NB4 (cell line): Measurements from ENCODE around the gene RBMS1.
"Not testable (repeated sequence)": the region's sequence is repeated elsewhere in the genome, so short reads cannot be mapped to it uniquely, and the experiment has no call there.

Experiments
- DNase-seq: peaks from one replicate; pipeline ENCODE4 v3.0.0; 2010; ENCODE audit warnings: low read depth
- H3K4me3 ChIP-seq: one replicate; pipeline ENCODE4 v1.5.1; 2011; ENCODE audit warnings: mild to moderate bottlenecking, low read depth, low read length, moderate library complexity
- CTCF ChIP-seq: IDR thresholded peaks from one replicate; pipeline ENCODE4 v1.5.1; 2012; ENCODE audit warnings: low read depth, low read length
- MAX ChIP-seq: IDR thresholded peaks from 2 replicates; pipeline ENCODE4 v1.6.1; 2011; ENCODE audit warnings: low read depth, low read length
- MYC ChIP-seq: IDR thresholded peaks from 2 replicates; pipeline ENCODE4 v1.6.1; 2011; ENCODE audit warnings: low read depth, low read length
- POLR2A ChIP-seq: IDR thresholded peaks from 2 replicates; pipeline ENCODE4 v1.6.1; 2011; ENCODE audit warnings: mild to moderate bottlenecking; ENCODE audit not compliant: insufficient read length; ENCODE audit errors: extremely low read depth

Gene RBMS1

DNA sequence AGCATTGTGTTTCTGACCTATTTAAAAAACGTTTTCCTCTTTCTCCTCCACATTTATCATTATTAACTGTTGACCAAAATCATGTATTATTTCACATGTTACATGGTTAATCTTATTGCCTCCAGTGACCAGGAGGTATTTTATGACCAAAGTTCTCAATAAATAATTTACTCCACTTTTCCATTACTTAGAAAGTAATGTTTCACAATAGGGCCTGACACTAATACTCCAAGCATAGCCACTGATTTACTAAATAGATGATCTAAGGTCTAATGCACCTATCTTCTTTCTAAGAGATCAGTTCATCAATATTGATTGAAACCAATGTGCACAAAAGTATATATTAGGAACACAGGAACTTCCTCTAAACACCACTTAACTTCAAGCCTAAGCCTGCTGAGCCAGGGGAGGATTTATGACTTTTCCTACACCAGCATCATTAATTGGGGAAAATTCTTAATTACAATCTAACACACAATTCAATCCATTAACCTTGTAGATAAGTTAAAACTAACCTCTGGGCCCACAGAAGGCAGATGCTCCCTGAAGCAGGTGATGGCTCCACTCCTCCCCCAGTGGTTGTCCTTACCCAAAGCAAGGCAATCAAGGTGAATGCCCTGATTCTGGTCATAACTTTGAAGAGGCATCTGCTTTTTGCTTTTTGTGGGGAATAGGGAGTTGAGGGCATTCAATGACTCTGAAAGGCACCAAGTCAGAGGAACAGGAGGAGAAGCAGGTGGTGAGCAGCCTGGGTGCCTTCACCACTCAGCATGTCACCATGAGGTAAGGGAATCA is 33.9 kb downstream of the RBMS1 start:
- no peak overlapping the region for H3K4me3 ChIP-seq
- TF ChIP-seq CTCF, result no peak
- no peak for TF ChIP-seq MYC
- no peak for TF ChIP-seq POLR2A
- no peak for TF ChIP-seq MAX

DNA sequence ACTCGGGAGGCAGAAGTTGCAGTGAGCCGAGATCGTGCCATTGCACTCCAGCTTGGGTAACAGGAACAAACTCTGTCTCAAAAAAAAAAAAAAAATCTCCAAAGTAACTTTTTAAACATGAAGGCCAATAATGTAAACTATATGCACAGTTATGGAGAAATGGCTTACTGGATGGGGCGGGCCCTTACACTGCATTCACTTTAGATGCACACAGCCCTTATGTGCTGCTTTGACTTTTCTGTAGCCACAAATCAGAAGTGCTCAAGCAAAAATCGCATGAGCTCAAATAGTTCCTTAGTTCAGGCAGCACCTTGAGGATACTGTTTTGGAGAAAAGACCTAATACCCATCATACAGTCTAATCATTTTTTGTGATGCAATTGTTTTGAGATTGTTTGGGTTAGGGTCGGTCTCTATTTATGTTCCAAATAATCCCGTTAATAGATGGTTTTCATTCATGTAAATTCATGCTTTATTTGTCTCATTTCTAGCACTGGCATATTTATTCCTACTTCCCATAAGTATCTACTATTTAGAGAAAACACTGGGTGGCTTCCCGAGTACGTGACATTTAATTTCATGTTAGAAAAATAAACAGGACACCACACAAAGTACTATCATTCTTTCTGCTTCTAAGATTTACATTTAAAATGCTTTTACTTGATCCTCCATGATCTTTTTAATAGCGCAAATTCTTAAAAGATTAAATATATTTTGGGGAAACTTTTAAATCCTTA is 34.7 kb downstream of the RBMS1 start:
- TF ChIP-seq MYC, result no peak
- no peak for TF ChIP-seq MAX
- DNase-seq, result no peak
- no peak overlapping the region for H3K4me3 ChIP-seq

More for the DNA sequence above, 33.9 kb downstream of the RBMS1 start:
- no peak for DNase-seq

DNA sequence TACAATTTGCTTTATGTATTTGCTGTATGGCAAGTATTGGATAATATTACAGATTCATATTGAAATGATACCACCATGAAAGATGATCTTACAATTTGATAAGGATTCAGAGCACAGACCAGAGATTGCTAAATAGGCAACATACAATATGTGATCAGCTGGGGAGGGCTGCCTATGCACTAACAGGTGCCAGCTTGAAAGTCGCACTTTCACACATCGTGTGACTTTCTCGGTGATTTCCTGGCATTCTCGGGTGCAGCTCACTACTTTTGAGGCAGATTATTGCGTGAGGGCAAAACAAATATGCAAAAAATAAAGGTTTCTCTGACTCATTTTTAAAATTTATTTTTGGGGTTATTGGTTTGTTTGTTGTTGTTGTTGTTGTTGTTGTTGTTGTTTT is 36.0 kb downstream of the RBMS1 start:
- no peak for DNase-seq

DNA sequence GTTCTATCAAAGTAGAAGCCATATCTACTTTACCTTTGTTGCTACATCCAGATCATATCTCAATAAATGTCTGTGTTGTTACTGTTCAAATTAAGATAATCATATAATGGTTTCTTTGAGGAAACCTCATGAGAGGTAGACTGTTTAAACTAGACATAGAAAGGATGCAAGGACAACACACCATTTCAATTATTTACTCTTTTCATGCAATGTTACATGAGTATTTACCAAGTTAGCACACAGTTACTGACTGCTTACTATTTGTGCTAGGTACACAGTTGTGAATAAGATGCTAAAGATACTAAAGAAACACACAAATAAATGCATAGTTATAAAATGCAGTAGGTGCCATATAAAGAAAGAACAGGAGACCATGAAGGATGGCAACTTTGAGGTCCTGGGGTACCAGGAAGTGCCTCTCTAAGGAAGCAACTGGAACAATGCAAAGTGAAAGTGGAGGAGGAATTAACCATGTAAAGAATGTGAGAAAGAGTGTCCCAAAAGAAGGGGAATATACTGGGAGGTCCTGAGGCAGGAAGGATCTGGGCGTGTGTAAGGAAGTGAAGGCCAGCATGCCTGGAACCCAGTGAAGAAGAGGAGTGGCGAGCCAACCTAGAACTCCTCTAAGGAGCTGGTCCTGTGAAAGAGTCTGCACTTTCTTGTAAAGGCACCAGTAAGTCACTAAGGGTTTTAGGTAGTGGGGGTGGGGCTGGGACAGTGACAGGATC is 39.4 kb downstream of the RBMS1 start:
- no peak for DNase-seq
- TF ChIP-seq CTCF (no peak), POLR2A (no peak), MYC (no peak), MAX (no peak)
- no peak overlapping the region for H3K4me3 ChIP-seq

More for the DNA sequence above, 36.0 kb downstream of the RBMS1 start:
- H3K4me3 ChIP-seq, result no peak overlapping the region
- TF ChIP-seq MYC (no peak), MAX (no peak), CTCF (no peak), POLR2A (no peak)

- DNase-seq, result no peak
- no peak for TF ChIP-seq MYC
- no peak for TF ChIP-seq POLR2A
- no peak for TF ChIP-seq CTCF
- no peak overlapping the region for H3K4me3 ChIP-seq
Measured at GRCh38 chr2:160453111-160453820, 40.3 kb downstream of the RBMS1 start.

DNA sequence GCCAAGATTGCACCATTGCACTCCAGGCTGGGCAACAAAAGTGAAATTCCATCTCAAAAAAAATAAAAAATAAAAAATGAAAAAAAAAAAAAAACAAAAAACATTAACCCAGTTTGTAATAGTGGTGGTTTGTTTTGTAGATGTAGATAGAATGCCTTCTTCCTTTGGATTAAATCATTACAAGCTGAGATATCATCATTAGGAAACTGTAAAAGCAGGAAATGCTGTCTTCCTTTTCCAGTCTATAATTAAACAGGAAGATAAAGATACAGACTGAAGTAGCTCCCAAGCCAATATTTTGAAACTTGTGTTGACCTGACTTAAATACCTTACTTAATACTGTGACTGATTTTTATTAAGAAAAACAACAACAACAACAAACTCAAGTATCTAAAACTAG is 43.1 kb downstream of the RBMS1 start:
- DNase-seq, result no peak
- H3K4me3 ChIP-seq, result no peak overlapping the region
- TF ChIP-seq POLR2A, result no peak
- no peak for TF ChIP-seq MAX
- TF ChIP-seq CTCF, result no peak
- TF ChIP-seq MYC, result no peak

DNA sequence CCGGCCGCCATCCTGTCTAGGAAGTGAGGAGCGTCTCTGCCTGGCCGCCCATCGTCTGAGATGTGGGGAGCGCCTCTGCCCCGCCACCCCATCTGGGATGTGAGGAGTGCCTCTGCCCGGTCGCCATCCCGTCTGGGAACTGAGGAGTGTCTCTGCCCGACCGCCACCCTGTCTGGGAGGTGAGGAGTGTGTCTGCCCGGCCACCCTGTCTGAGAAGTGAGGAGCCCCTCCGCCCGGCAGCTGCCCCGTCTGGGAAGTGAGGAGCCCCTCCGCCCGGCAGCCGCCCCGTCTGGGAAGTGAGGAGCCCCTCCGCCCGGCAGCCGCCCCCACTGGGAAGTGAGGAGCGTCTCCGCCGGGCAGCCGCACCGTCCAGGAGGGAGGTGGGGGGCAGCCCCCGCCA is 44.8 kb downstream of the RBMS1 start:
- not testable (repeated sequence) for DNase-seq, H3K4me3 ChIP-seq
